ENCODE data around the gene LRRN4CL. TPM values are rescaled to one million over a fixed set of nuclear protein-coding genes. Genes with fewer than 3 reads are reported as not detected.

Gene LRRN4CL
- total RNA-seq, 1 donor from 2014 or later, result 1.8 TPM

DNA sequence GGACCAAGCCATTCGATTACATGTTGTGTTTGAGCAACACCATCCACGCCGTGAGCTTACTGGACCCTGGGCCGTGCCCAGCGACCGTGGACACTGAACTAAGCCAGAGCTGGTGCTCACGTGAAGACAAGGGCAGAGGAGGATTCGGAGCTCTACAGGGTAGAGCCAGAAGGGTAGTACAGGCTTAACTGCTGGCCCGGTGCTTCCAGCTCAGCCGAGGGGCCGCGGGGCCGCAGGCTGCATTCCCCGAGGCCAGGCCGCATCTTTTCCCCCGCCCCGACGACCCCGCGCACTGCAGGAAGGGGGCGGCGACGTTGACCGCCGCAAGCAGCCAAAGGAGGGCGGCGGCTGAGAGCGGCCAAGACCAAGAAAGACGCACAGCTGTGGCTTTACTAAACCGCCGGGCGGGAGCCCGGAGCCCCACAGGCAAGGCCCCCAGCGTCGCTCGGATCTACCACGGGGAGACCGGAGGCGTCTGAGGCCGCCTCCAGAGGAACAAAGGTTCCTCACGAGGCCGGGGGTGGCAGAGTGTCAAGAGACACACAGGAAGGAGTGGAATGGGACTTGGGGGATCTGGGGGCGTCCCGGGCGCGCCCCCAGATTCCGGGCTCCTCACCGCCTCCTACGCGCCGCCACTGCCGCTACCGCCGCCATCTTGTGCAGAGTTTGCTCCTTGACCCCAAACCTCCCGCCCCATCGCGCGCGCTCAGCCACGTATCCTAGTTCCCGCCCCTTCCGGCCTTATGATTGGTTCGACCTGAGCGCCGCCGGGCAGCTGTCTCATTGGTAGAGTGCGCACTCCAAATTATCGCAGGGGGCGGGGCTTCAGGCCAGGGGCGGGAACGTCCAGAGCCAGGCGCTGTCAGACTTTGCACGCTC is 43.1 kb downstream of the LRRN4CL start, which contains the start of gene GANAB:
TSS of gene GANAB (minus strand) at position 668 of the 879 bp plus-strand sequence. CDS start at position 654, 14 bp downstream.
- peak; percentile 99 for DNase-seq
- peak within 1 kb of the TSS; percentile 95 for H3K27ac Mint-ChIP-seq (ENCODE audit: unreplicated experiment)
- H3K4me3 Mint-ChIP-seq (ENCODE audit: unreplicated experiment), result peak within 1 kb of the TSS; percentile 99
- TF ChIP-seq, protein P1, sequence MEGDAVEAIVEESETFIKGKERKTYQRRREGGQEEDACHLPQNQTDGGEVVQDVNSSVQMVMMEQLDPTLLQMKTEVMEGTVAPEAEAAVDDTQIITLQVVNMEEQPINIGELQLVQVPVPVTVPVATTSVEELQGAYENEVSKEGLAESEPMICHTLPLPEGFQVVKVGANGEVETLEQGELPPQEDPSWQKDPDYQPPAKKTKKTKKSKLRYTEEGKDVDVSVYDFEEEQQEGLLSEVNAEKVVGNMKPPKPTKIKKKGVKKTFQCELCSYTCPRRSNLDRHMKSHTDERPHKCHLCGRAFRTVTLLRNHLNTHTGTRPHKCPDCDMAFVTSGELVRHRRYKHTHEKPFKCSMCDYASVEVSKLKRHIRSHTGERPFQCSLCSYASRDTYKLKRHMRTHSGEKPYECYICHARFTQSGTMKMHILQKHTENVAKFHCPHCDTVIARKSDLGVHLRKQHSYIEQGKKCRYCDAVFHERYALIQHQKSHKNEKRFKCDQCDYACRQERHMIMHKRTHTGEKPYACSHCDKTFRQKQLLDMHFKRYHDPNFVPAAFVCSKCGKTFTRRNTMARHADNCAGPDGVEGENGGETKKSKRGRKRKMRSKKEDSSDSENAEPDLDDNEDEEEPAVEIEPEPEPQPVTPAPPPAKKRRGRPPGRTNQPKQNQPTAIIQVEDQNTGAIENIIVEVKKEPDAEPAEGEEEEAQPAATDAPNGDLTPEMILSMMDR (IDR thresholded peaks at IDR 0.05; ENCODE audit: partially characterized antibody, unreplicated experiment), result peak; percentile 18
- peaks cover 10% of the 10 kb centered on the region for H3K4me1 Mint-ChIP-seq (ENCODE audit: low read depth, unreplicated experiment)
- H3K36me3 Mint-ChIP-seq (ENCODE audit: unreplicated experiment), result no peaks in the 10 kb centered on the region
- peaks cover 8% of the 10 kb centered on the region for H3K27me3 Mint-ChIP-seq (ENCODE audit: unreplicated experiment)
- H3K9me3 Mint-ChIP-seq (ENCODE audit: unreplicated experiment), result peaks cover 7% of the 10 kb centered on the region

GRCh38 chr11:62645671-62645945 is 43.7 kb downstream of the LRRN4CL start:
- Mint-ChIP-seq H3K27ac (ENCODE audit: unreplicated experiment) (peak overlapping the region; percentile 95), H3K4me3 (ENCODE audit: unreplicated experiment) (peak overlapping the region; percentile 99), H3K36me3 (ENCODE audit: unreplicated experiment) (no peaks in the 10 kb centered on the region), H3K9me3 (ENCODE audit: unreplicated experiment) (peaks cover 7% of the 10 kb centered on the region), H3K4me1 (ENCODE audit: low read depth, unreplicated experiment) (peaks cover 10% of the 10 kb centered on the region), H3K27me3 (ENCODE audit: unreplicated experiment) (peaks cover 8% of the 10 kb centered on the region)
- TF ChIP-seq, protein P1 (IDR thresholded peaks at IDR 0.05; ENCODE audit: partially characterized antibody, unreplicated experiment), result no peak
- DNase-seq, result no peak

- TF ChIP-seq, protein P1 (IDR thresholded peaks at IDR 0.05; ENCODE audit: partially characterized antibody, unreplicated experiment), result no peak
- DNase-seq, result no peak
- Mint-ChIP-seq H3K4me3 (ENCODE audit: unreplicated experiment) (peak overlapping the region; percentile 15), H3K27ac (ENCODE audit: unreplicated experiment) (no peak overlapping the region), H3K4me1 (ENCODE audit: low read depth, unreplicated experiment) (peaks cover 10% of the 10 kb centered on the region), H3K9me3 (ENCODE audit: unreplicated experiment) (peaks cover 7% of the 10 kb centered on the region), H3K27me3 (ENCODE audit: unreplicated experiment) (peaks cover 8% of the 10 kb centered on the region), H3K36me3 (ENCODE audit: unreplicated experiment) (peaks cover 3% of the 10 kb centered on the region)
Measured at GRCh38 chr11:62644220-62644619, 45.1 kb downstream of the LRRN4CL start.

Other genes with a start within 250 kb of the LRRN4CL start
- 4.5 TPM for gene AHNAK, start 142.7 kb downstream of the LRRN4CL start, total RNA-seq (ENCODE audit: unreplicated experiment)
- 928 TPM for gene EEF1G, start 115.6 kb downstream of the LRRN4CL start, total RNA-seq (ENCODE audit: unreplicated experiment)
- gene TUT1, start 98.0 kb downstream of the LRRN4CL start, total RNA-seq (ENCODE audit: unreplicated experiment), result 29.7 TPM
- 172 TPM for gene MTA2, start 87.7 kb downstream of the LRRN4CL start, total RNA-seq (ENCODE audit: unreplicated experiment)
- 26.7 TPM for gene EML3, start 76.8 kb downstream of the LRRN4CL start, total RNA-seq (ENCODE audit: unreplicated experiment)
- 1.3 TPM for gene ROM1, start 76.3 kb downstream of the LRRN4CL start, total RNA-seq (ENCODE audit: unreplicated experiment)
- gene B3GAT3, start 67.5 kb downstream of the LRRN4CL start, total RNA-seq (ENCODE audit: unreplicated experiment), result 71.6 TPM
- gene GANAB, start 42.9 kb downstream of the LRRN4CL start, total RNA-seq (ENCODE audit: unreplicated experiment), result 213 TPM
- gene INTS5, start 36.2 kb downstream of the LRRN4CL start, total RNA-seq (ENCODE audit: unreplicated experiment), result 20.9 TPM
- gene C11orf98, start 24.3 kb downstream of the LRRN4CL start, total RNA-seq (ENCODE audit: unreplicated experiment), result 73.6 TPM
- gene CSKMT, start 24.2 kb downstream of the LRRN4CL start, total RNA-seq (ENCODE audit: unreplicated experiment), result 15.7 TPM
- gene UQCC3, start 17.9 kb downstream of the LRRN4CL start, total RNA-seq (ENCODE audit: unreplicated experiment), result 5.7 TPM
- gene LBHD1, start 17.3 kb downstream of the LRRN4CL start, total RNA-seq (ENCODE audit: unreplicated experiment), result 4.6 TPM
- gene UBXN1, start 10.5 kb downstream of the LRRN4CL start, total RNA-seq (ENCODE audit: unreplicated experiment), result 146 TPM
- 550 TPM for gene BSCL2, start 17.9 kb upstream of the LRRN4CL start, total RNA-seq (ENCODE audit: unreplicated experiment)
- 266 TPM for gene GNG3, start 18.1 kb upstream of the LRRN4CL start, total RNA-seq (ENCODE audit: unreplicated experiment)
- gene HNRNPUL2, start 37.9 kb upstream of the LRRN4CL start, total RNA-seq (ENCODE audit: unreplicated experiment), result 58.6 TPM
- gene TTC9C, start 39.0 kb upstream of the LRRN4CL start, total RNA-seq (ENCODE audit: unreplicated experiment), result 34.1 TPM
- 14.6 TPM for gene ZBTB3, start 64.6 kb upstream of the LRRN4CL start, total RNA-seq (ENCODE audit: unreplicated experiment)
- gene POLR2G, start 72.0 kb upstream of the LRRN4CL start, total RNA-seq (ENCODE audit: unreplicated experiment), result 92.5 TPM
- gene TAF6L, start 81.9 kb upstream of the LRRN4CL start, total RNA-seq (ENCODE audit: unreplicated experiment), result 39.4 TPM
- 28.2 TPM for gene TMEM179B, start 97.9 kb upstream of the LRRN4CL start, total RNA-seq (ENCODE audit: unreplicated experiment)
- 17.4 TPM for gene TMEM223, start 102.5 kb upstream of the LRRN4CL start, total RNA-seq (ENCODE audit: unreplicated experiment)
- gene NXF1, start 115.9 kb upstream of the LRRN4CL start, total RNA-seq (ENCODE audit: unreplicated experiment), result 104 TPM
- gene STX5, start 142.5 kb upstream of the LRRN4CL start, total RNA-seq (ENCODE audit: unreplicated experiment), result 40.7 TPM
- 1.0 TPM for gene TEX54, start 143.3 kb upstream of the LRRN4CL start, total RNA-seq (ENCODE audit: unreplicated experiment)
- gene WDR74, start 150.1 kb upstream of the LRRN4CL start, total RNA-seq (ENCODE audit: unreplicated experiment), result 69.0 TPM
- 221 TPM for gene SLC3A2, start 191.4 kb upstream of the LRRN4CL start, total RNA-seq (ENCODE audit: unreplicated experiment)
- gene CHRM1, start 231.8 kb upstream of the LRRN4CL start, total RNA-seq (ENCODE audit: unreplicated experiment), result not detected